Spinal cord (tissue), 10 donors: ENCODE measurements around the gene SPAG16. TPM values are rescaled to one million over a fixed set of nuclear protein-coding genes. Genes with fewer than 3 reads are reported as not detected.

Experiments
- DNase-seq, 6 donors: peaks; one replicate each; pipeline versions ENCODE4 v3.0.0 to v3.0.0-alpha.2; 2013 to 2015; ENCODE audit warnings: low spot score in 6 of 6, low read depth in 4 of 6
- H3K27ac ChIP-seq: one replicate; pipeline ENCODE4 v1.5.1; 2013; ENCODE audit warnings: low read depth, low read length, control low read depth
- H3K27me3 ChIP-seq: one replicate; pipeline ENCODE4 v1.6.1; 2013; ENCODE audit warnings: low read length; ENCODE audit not compliant: control insufficient read depth, insufficient read depth
- H3K36me3 ChIP-seq: one replicate; pipeline ENCODE4 v1.6.1; 2013; ENCODE audit warnings: low read length; ENCODE audit not compliant: control insufficient read depth, insufficient read depth
- H3K4me1 ChIP-seq: one replicate; pipeline ENCODE4 v1.6.1; 2013; ENCODE audit warnings: low read length; ENCODE audit not compliant: control insufficient read depth, insufficient read depth
- H3K4me3 ChIP-seq: one replicate; pipeline ENCODE4 v1.5.1; 2013; ENCODE audit warnings: low read depth, low read length, control low read depth
- H3K9me3 ChIP-seq: one replicate; pipeline ENCODE4 v1.6.1; 2013; ENCODE audit warnings: low read length; ENCODE audit not compliant: control insufficient read depth, insufficient read depth
- WGBS: methylation state at CpG from one replicate; pipeline ENCODE4 v1.1.5; 2013; ENCODE audit warnings: missing lambda C conversion rate; ENCODE audit not compliant: insufficient coverage; 5-methylcytosine and 5-hydroxymethylcytosine counted together
- polyA plus RNA-seq, 2 donors: library from polyadenylated mRNA; unstranded; fragments of 120-200 nt; gene quantifications; one replicate each; pipeline ENCODE4 v1.2.1, GENCODE V29; 2013; ENCODE audit not compliant: insufficient read length in 2 of 2
- total RNA-seq, 2 donors: library from RNA; depleted of rRNA in 1 of 2; stranded (reverse); fragments of 120-200 nt in 1 of 2; fragments of >200 nt in 1 of 2; gene quantifications; one replicate each; pipeline versions ENCODE4 v1.2.3 to v1.2.4, GENCODE V29; 2013 to 2014
- donor health status: healthy.

SPAG16 gene
- total and polyA plus RNA-seq, 4 donors: 47.4 to 86.2 (median 74.2) TPM

GRCh38 chr2:214261683-214262082 is 977.4 kb downstream of the SPAG16 start:
- Histone ChIP-seq H3K4me3 (no peak overlapping the region), H3K9me3 (no peaks in the 10 kb centered on the region), H3K27me3 (no peaks in the 10 kb centered on the region), H3K4me1 (no peaks in the 10 kb centered on the region), H3K27ac (no peak overlapping the region), H3K36me3 (no peaks in the 10 kb centered on the region)
- no peak for DNase-seq
- no CpG with 5 or more reads among the region's 1 CpG for WGBS

DNA sequence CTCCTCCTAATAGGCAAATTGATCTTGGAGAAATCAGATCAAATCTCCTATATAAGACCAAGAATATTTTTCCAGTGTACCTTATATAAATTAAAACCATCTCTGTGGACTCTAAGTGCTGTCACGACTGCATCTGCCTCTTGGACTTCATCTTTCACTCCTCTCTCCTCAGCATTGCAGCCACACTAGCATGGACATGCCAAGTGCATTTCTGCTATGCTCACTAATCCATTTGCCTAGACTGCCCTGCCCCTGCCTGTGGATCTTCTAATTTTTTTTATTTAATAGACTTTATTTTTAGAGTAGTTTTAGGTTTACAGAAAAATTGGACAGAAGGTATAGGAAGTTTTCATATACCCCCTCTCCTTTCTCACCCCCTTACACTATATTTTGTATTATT is 979.9 kb downstream of the SPAG16 start:
- no peak overlapping the region for H3K27ac ChIP-seq
- H3K27me3 ChIP-seq: no peaks in the 10 kb centered on the region
- WGBS: 64% methylated on average over 1 of the region's 1 CpG
- H3K36me3 ChIP-seq: no peaks in the 10 kb centered on the region
- no peaks in the 10 kb centered on the region for H3K9me3 ChIP-seq
- H3K4me3 ChIP-seq: no peak overlapping the region
- no peak for DNase-seq
- H3K4me1 ChIP-seq: no peaks in the 10 kb centered on the region

DNA sequence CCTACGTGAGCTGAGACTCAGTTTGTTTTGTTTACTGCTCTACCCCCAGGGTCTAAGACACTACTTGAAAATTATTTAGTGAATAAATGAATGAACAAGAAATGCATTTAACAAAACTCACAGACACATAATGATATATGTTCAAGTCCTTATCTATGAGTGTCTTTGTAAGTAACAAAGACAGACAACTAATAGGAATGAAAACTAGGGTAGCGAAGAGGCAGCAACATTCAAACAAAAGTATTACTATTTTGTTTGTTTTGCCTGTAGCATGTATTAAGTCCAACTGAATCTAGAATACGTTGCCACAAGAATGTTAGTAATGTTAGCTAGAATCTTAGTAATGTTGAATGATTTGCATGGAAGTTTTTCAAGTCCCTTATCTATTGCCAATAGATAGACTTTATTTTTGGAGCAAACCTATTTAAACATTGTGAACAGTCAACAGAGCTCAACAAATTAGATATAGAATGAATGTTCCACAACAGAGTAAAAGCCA is 981.8 kb downstream of the SPAG16 start:
- H3K27me3 ChIP-seq: no peaks in the 10 kb centered on the region
- no peaks in the 10 kb centered on the region for H3K4me1 ChIP-seq
- no peak for DNase-seq
- H3K27ac ChIP-seq: no peak overlapping the region
- no peak overlapping the region for H3K4me3 ChIP-seq
- no CpG with 5 or more reads among the region's 3 CpGs for WGBS
- H3K36me3 ChIP-seq: no peaks in the 10 kb centered on the region
- no peaks in the 10 kb centered on the region for H3K9me3 ChIP-seq

DNA sequence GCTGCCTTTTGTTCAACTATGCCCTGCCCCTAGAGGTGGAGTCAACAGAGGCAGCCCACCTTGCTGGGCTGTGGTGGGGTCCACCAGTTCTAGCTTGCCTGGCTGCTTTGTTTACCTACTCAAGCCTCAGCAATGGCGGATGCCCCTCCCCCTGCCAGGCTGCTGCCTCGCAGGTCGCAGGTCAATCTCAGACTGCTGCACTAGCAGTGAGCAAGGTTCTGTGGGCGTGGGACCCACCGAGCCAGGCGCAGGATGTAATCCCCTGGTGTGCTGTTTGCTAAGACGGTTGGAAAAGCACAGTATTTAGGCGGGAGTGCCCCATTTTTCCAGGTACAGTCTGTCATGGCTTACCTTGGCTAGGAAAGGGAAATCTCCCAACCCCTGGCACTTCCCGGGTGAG is 993.6 kb downstream of the SPAG16 start:
- Histone ChIP-seq H3K27ac (no peak overlapping the region), H3K27me3 (no peaks in the 10 kb centered on the region), H3K4me3 (no peak overlapping the region), H3K9me3 (no peaks in the 10 kb centered on the region), H3K4me1 (no peaks in the 10 kb centered on the region), H3K36me3 (no peaks in the 10 kb centered on the region)
- WGBS: 82% methylated on average over 9 of the region's 9 CpGs
- DNase-seq: no peak

DNA sequence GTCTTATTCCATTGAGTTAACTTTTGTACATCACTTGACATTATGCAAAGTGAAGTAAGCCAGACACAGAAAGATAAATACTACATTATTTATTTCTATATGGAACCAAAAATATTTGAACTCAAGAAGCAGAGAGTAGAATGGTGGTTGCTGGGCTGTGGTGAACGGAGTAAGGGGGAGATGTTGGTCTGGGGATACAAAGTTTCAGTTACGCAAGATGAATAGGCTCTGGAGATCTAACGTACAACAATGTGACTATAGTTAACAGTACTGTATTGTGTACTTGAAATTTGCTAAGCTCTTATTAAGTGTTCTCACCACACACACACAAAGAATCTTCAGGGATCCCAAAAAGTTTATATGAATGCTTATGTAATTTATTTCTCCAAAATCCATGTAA is 1001.7 kb downstream of the SPAG16 start:
- H3K36me3 ChIP-seq: no peaks in the 10 kb centered on the region
- no peak overlapping the region for H3K4me3 ChIP-seq
- no peak overlapping the region for H3K27ac ChIP-seq
- no peak for DNase-seq
- no peaks in the 10 kb centered on the region for H3K4me1 ChIP-seq
- WGBS: no CpG with 5 or more reads among the region's 3 CpGs
- no peaks in the 10 kb centered on the region for H3K27me3 ChIP-seq
- H3K9me3 ChIP-seq: no peaks in the 10 kb centered on the region

DNA sequence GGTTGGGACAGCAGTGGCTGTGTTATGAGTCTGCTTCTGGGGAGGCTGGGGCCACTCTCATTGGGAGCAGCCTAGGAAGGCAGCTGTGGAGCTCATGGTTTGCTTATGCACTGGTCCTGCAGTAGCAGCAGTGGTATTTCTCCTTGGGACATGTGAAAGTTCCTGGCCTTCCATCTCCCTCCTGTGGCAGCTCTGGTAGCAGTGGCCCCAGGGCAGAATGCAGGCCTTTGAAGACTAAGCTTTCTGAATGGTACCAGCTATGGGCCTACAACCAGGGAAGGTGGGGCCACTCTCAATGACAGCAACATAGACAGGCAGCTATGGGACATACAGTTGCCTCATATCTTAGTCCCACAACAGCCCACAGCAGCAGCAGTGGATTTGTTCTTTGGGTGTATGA is 1009.3 kb downstream of the SPAG16 start:
- H3K36me3 ChIP-seq: no peaks in the 10 kb centered on the region
- H3K4me3 ChIP-seq: no peak overlapping the region
- no peaks in the 10 kb centered on the region for H3K27me3 ChIP-seq
- H3K9me3 ChIP-seq: peaks cover 8% of the 10 kb centered on the region
- no peaks in the 10 kb centered on the region for H3K4me1 ChIP-seq
- H3K27ac ChIP-seq: no peak overlapping the region
- DNase-seq: no peak

GRCh38 chr2:214294426-214294825 is 1010.2 kb downstream of the SPAG16 start:
- H3K4me1 ChIP-seq: no peaks in the 10 kb centered on the region
- H3K27ac ChIP-seq: no peak overlapping the region
- DNase-seq: no peak
- peaks cover 8% of the 10 kb centered on the region for H3K9me3 ChIP-seq
- H3K4me3 ChIP-seq: no peak overlapping the region
- H3K36me3 ChIP-seq: no peaks in the 10 kb centered on the region
- no peaks in the 10 kb centered on the region for H3K27me3 ChIP-seq

DNA sequence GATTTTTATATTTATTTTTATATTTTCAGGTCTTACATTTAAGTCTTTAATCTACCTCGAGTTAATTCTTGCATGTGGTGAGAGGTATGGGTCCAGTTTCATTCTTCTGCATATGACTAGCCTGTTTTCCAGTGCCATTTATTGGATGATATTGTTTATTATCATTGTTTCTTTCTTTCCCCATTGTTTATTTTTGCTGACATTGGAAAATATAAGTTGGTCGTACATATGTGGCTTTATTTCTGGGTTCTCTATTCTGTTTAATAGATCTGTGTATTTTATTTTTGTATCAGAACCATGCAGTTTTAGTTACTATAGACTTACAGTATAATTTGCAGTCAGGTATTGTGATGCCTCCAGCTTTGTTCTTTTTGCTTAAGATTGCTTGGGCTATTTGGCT is 1013.2 kb downstream of the SPAG16 start:
- Histone ChIP-seq H3K27ac (no peak overlapping the region), H3K36me3 (no peaks in the 10 kb centered on the region), H3K27me3 (no peaks in the 10 kb centered on the region), H3K9me3 (peaks cover 2% of the 10 kb centered on the region), H3K4me1 (no peaks in the 10 kb centered on the region), H3K4me3 (no peak overlapping the region)
- no CpG with 5 or more reads among the region's 2 CpGs for WGBS
- DNase-seq: no peak

- Histone ChIP-seq H3K4me3 (no peak overlapping the region), H3K27ac (no peak overlapping the region), H3K36me3 (no peaks in the 10 kb centered on the region), H3K27me3 (no peaks in the 10 kb centered on the region), H3K4me1 (no peaks in the 10 kb centered on the region), H3K9me3 (no peaks in the 10 kb centered on the region)
- DNase-seq: no peak
Observed at GRCh38 chr2:214310319-214310718, 1026.1 kb downstream of the SPAG16 start.

DNA sequence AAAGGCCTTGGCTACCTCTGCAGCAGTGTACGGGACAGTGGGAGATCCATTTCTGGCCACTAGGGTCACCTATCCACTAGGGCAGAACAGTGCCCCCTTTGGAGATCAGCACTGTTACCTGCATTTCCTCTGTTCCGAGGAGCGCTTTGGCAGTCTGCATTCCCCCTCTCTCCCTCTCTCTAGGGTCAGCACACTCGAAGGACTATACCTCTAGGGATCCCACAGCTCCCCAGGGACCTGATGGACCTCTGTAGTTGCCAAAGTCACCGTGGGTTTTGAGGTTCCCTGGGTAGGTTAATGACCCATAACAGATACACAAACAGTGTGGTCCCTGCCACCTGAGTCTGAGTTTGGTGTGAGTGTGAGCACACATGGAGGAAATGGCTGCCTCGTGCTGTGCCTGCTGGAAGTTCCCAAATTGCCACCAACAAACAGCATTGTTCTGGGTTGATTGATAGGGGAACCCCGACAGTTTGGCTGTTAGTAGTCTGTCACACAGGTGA is 1026.8 kb downstream of the SPAG16 start:
- 72% methylated on average over 5 of the region's 7 CpGs for WGBS
- Histone ChIP-seq H3K9me3 (no peaks in the 10 kb centered on the region), H3K4me1 (no peaks in the 10 kb centered on the region), H3K36me3 (no peaks in the 10 kb centered on the region), H3K27ac (no peak overlapping the region), H3K4me3 (no peak overlapping the region), H3K27me3 (no peaks in the 10 kb centered on the region)
- no peak for DNase-seq
